MV-4-11 (cell line): ENCODE data around the gene JAKMIP1.

Experiments used
- DNase-seq: peaks from one replicate; lab custom pipeline; 2025; lab: John Stamatoyannopoulos, UW

JAKMIP1 gene

GRCh38 chr4:6042293-6043063 is 157.9 kb downstream of the JAKMIP1 start:
- DNase-seq = no peak

DNA sequence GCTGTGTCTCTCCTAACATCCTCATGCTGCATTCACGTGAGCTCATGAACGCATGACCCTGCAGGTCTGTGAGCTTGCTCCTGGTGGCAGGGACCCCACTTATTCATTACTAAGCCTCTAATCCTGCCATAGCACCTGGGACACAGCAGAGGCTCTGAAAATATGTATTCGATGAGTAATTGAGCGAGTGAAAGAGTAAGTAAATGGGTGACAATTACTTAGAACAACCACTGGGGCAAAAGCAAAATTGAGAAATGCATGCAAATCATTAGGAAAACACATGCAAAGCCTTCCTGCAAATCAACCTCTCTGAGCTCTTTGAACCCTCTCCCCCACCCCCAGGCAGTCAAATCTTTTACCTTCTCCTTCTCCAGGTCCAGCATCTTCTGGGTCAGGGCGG is 158.5 kb downstream of the JAKMIP1 start:
- DNase-seq = no peak

DNA sequence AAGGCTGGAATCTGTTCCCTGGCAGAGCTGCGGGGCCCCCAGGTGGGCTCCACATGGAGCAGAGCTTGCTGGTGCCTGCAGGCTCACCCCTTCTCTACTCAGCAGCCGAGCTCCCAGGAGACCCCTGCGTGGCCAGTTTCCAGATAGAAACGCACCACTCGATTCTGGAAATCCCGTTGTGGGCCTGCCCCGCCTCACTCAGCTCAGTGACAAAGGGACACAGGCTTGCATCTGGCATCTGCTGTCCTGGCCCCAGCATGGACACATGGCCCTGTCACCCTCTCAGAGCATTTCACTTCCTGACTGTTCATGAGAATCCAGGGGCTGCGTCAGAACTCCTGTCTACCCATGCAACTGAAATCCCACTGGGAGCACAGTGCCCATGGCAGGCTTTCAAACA is 161.6 kb downstream of the JAKMIP1 start:
- DNase-seq = no peak

GRCh38 chr4:6035786-6036185 is 164.6 kb downstream of the JAKMIP1 start:
- no peak for DNase-seq

GRCh38 chr4:6033381-6033780 is 167.0 kb downstream of the JAKMIP1 start:
- no peak for DNase-seq

DNA sequence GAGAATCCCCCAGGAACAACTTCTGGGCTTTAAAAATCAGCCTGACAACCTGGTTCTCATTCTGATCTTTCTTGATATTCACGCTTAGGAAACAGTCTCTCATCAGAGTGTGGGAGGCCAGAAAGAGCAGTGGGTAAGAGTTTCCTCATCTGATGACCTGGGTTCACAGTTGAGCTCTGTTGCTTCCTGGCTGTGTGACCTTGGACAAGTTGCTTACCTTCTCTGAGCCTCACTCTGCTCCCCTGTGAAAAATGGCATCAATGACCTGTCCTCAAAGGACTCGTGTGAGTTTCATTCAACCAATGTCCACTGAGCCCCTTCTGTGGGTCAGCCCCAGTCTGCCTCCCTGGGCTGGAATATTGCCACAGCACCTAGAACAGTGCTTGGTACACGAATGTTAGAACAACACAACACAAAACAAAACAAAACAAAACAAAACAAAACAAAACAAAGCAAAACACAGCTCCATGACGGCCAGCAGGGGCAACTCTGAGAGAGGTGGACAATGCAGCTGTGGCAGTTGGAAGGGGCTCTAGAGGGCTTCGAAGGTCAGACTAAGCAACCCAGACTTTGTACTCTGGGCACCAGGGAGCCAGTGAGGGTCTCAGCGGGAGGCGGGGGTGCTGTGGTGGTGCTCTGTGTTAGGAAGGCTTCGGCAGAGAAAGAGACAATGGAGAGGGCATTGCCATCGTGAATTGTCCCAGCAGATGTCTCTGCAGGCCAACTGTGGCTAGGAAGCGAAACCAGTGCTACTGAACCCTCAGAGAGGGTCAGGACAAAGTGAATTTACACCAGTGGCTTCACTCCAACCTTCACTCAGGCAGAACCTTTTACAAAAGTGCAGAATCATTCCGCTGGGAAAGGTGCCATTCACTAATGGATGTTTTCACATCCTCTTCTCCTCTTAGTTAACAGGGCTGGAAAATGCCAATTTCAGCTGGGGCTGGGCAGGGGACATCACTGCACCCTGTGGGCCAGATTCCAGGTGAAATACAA is 167.8 kb downstream of the JAKMIP1 start:
- DNase-seq = no peak

DNA sequence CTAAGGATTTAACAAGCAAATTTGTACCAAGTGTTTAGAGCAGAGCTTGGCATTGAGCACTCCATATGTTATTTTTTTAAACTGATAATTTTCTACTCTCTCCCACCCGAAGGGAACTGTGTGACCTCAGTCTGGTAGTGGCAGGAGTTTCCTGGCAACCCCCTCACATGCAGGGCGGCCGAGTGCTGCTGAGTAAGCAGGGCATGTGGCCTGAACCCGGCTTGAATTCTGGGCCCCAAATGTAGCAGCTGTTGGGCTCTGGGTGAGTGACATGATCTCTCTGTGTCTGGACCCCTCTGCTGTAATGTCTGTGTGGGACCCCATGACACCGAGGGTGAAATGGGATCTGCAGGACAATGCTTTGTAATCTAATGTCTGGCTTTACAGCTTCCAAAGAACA is 168.5 kb downstream of the JAKMIP1 start:
- no peak for DNase-seq

- DNase-seq = no peak
Measured at GRCh38 chr4:6030679-6031078, 169.7 kb downstream of the JAKMIP1 start.

DNA sequence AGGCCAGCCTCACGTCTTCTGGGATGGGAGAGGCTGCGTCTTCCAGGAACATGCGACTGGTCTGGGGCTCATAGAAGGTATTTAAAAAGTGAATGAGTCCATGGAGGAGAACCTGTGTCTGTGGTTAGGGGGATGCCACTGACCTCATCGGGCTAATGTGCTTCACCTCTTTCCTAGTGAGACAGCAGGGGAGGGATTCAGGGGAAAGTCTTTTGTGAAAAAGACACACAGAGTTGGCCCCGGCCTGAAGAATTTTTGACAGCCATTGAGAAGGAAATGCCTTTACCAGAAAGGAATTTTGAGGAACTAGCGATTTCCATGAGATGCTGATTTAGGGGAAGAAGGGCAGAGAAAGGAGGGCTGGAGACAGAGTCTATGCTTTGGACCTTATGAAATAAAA is 171.1 kb downstream of the JAKMIP1 start:
- DNase-seq = no peak

- no peak for DNase-seq
Measured at GRCh38 chr4:6028168-6028567, 172.2 kb downstream of the JAKMIP1 start.

- DNase-seq = no peak
Measured at GRCh38 chr4:6027392-6027791, 173.0 kb downstream of the JAKMIP1 start.

GRCh38 chr4:6024313-6024960 is 175.9 kb downstream of the JAKMIP1 start:
- no peak for DNase-seq

DNA sequence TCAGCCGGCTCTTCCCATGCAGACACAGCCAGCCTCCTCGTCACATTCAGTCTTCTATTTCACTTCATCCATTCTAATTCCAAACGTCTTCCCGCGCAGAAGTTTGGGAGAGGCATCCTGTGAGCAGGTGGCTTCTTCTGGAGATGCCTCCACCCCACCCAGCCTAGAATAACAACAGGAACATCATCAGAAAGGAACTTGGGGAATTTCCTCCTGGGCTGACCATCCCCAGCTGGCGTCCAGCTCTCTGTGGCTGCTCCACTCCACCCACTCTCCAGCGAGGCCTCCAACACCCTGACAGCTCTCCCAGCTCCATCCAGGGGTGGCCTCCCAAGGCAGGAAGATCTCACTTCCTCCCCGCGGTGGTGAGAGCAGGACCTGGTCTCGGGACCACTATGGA is 176.6 kb downstream of the JAKMIP1 start:
- no peak for DNase-seq

DNA sequence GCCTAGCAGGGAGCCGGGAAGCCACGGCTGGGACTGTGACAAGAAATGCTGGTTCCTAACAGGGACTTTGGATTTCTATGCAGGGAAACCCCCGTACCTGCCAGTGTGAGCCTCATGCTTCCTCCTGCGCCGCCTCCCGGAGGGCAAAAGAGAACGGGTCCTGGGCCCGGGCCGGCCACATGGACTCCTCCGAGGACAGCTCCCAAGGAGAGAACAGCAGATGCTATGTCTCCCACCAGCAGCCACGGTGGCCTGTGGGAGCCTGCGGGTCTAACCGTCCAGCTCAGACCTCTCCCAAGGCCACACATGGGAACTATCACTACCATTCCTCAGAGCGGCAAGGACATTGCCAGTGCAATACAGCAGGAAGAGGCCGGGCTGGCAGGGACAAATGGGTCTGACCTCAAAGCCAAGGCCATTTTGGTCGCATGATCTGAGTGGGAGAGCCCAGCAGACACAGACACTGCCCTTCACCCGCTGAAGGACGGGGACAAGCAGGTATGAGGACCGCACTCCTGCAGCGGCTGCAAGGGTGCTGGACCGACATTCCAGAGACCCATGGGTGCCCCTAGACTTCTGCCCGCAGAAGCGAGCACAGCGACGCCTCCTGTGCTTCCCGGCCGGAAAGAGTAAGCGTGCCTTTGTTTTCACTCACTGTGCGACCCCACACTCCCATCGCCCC is 177.6 kb downstream of the JAKMIP1 start:
- no peak for DNase-seq

DNA sequence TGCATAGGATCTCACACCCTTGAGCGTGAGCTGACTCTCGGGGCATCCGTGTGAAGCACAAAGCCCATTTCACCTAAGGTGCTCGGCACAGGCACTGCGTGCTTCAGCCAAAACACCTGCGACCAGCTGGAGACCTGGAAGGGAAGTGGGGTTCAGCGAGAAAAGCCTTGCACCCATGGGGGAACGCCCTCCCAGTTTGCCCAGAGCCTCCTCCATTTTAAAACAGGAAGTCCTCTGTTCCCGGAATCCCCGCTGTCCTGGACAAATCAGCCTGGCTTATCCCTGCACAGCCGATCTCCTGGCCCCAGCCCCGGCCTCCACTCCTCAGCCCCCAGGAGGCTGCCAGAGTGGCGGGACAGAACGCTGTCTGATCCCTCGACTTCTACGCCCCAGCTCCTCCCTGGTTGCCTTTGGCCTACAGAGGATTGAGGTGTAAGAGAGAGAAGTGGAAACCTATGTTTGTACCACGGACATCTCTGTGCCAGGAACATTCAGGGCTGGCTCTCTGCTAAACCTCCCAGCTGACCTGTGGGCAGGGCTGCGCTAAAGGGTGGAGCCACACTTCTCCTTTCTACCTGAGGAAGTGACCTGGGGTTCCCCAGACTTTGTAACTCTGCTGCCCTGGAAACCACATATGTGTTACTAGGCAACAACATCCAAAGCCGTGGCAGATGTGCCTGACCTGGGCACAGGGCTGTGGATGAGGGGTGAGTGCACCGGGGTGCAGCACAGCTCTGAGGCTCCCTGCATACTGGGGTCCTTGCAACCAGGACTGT is 178.3 kb downstream of the JAKMIP1 start:
- DNase-seq = no peak

GRCh38 chr4:6020613-6021012 is 179.7 kb downstream of the JAKMIP1 start:
- no peak for DNase-seq

- no peak for DNase-seq
Measured at GRCh38 chr4:6019316-6020263, 180.8 kb downstream of the JAKMIP1 start.

DNA sequence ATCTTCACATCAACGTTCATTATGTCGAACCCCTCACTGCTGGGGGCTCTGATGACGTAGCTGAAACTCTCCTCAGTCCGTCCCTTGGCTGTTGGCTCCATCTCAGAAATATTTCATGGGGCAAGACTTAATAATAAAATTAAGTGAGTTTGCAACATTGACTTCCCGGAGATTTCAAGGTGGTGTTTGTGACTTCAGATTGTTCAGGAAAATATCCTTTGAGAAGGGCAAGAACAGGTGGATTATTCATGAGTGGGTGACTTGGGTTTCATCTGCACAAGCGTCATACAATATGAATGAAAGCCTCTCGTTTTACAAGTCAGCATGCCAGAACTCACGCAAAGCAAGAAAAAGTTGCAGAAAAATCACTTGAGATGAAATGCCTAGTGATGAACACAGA is 182.0 kb downstream of the JAKMIP1 start, which contains the start of gene C4orf50:
C4orf50 (minus strand) TSS at position 101 of the 400 bp plus-strand sequence.
- no peak for DNase-seq

GRCh38 chr4:6017800-6018199 is 182.5 kb downstream of the JAKMIP1 start:
- no peak for DNase-seq

DNA sequence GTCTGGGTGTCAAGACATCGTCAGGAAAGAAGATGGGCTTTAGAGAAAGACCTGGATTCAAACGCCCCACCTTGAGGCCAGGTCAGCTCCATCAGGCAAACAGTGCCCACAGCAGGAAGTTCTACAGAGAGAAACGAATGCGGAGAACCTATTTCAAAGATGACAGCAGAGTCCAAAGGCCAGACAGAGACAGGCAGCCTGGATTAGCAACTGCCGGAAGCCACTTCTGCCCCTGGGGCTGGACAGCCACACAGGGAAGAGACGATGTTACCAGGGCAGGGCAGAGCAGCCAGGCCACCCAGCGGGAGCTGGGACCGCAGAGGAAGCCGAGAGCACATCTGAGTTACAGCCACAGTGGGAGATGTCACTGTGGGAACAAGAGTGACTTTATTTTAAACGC is 183.3 kb downstream of the JAKMIP1 start:
- no peak for DNase-seq
